ENCODE measurements around the gene RAP1GAP. TPM values are rescaled to one million over a fixed set of nuclear protein-coding genes. Genes with fewer than 3 reads are reported as not detected.

RAP1GAP gene
- total RNA-seq, 1 donor from 2014 or later: 0.60 TPM

- Mint-ChIP-seq H3K9me3 (no peaks in the 10 kb centered on the region), H3K27ac (no peak overlapping the region), H3K4me3 (no peak overlapping the region), H3K4me1 (no peaks in the 10 kb centered on the region), H3K36me3 (ENCODE audit: low read depth) (no peaks in the 10 kb centered on the region), H3K27me3 (peaks cover 26% of the 10 kb centered on the region)
- no peak for ATAC-seq (ENCODE audit: low read depth)
- ChIA-PET POLR2A (no interaction called here), CTCF (no interaction called here)
- intact Hi-C loops (cut with micrococcal nuclease): no loop called here
- no peak for TF ChIP-seq CTCF (IDR thresholded peaks at IDR 0.05)
- DNase-seq: no peak
Measured at GRCh38 chr1:21641076-21641475, 28.1 kb downstream of the RAP1GAP start.

DNA sequence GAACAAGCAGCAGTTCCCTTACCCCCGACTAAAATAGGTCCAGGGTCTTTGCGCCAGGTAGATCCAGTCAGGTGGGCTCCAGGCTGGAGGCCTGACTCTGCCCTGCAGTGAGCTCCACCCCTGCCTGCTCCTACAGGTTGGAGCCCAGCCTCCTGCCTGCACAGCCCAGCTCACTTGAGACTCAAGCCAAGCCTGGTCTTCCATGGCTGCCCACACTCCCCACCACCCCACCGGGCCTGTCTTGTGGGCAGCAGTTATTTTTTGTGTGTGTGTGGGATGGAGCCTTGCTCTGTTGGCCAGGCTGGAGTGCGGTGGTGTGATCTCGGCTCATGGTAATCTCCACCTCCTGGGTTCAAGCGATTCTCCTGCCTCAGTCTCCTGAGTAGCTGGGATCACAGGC lies 28.5 kb downstream of the RAP1GAP start:
- no peak overlapping the region for H3K4me3 Mint-ChIP-seq
- ChIA-PET CTCF (no interaction called here), POLR2A (no interaction called here)
- intact Hi-C loops (cut with micrococcal nuclease): no loop called here
- no peak overlapping the region for H3K27ac Mint-ChIP-seq
- peaks cover 23% of the 10 kb centered on the region for H3K27me3 Mint-ChIP-seq
- no peaks in the 10 kb centered on the region for H3K36me3 Mint-ChIP-seq (ENCODE audit: low read depth)
- no peaks in the 10 kb centered on the region for H3K4me1 Mint-ChIP-seq
- TF ChIP-seq CTCF (IDR thresholded peaks at IDR 0.05): no peak
- ATAC-seq (ENCODE audit: low read depth) (no peak), DNase-seq (no peak)
- no peaks in the 10 kb centered on the region for H3K9me3 Mint-ChIP-seq

DNA sequence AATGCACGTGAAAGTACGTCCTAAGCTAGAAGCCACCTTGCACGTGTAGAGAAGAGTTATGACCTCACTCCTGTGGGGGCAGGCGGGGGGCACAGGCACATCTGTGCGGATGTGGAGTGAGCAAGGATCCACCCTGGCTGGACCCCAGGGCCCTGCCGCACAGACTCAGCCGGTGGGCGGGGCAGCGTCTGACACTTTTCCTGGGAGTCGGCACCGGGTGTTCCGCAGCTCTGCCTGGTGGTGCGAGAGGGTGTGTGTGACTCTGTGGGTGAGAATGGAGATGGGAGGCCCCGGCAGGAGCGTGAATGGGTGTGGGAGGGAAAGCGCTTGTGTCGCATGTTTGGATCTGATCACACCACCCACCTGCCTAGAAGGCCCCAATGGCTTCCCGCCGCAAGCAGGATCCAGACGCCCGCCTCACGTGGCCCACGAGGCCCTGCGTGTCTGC lies 29.5 kb downstream of the RAP1GAP start:
- ChIA-PET CTCF (no interaction called here), POLR2A (no interaction called here)
- H3K27me3 Mint-ChIP-seq: peaks cover 29% of the 10 kb centered on the region
- H3K4me3 Mint-ChIP-seq: no peak overlapping the region
- H3K9me3 Mint-ChIP-seq: no peaks in the 10 kb centered on the region
- H3K36me3 Mint-ChIP-seq (ENCODE audit: low read depth): no peaks in the 10 kb centered on the region
- ATAC-seq (ENCODE audit: low read depth) (no peak), DNase-seq (no peak)
- no peak for TF ChIP-seq CTCF (IDR thresholded peaks at IDR 0.05)
- no peak overlapping the region for H3K27ac Mint-ChIP-seq
- intact Hi-C loops (cut with micrococcal nuclease): no loop called here
- H3K4me1 Mint-ChIP-seq: no peaks in the 10 kb centered on the region

DNA sequence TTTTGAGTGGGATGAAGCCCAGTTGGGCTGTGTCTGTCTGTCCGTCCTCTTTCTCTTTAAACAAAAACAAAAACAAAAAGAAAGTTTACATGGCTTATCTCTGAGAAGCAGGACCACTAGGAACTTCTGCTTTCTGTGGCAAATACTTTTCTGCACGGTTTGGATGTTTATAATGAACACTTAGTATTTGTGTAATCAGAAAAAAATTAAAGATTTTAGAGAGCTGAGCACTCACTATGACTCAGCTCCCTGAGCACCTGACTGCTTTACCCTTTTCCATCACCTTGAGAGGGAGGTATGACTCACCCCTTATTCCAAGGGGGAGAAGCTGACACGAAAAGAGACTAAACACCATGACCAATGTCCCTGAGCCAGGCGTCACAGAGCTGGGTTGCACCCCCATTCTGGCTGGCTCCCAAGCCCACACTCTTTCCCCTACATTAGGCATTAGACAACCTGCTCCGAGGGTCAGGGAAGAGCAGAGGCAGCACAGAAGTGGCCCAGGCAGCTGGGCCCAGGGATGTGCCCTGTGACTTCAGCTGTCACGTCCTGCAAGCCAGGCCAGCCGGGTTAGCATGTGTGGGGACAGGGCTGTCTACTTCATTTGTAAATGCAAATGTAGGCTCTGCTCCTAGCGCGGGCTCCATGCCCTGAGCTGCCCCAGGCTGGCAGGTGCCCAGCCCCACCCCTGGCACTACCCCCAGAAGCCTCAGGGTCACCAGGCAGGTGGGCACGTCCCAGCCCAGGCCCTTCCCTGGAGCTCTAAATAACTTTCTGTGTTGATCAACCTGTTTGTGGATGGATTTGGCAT lies 30.4 kb downstream of the RAP1GAP start:
- Mint-ChIP-seq H3K27ac (no peak overlapping the region), H3K27me3 (peaks cover 21% of the 10 kb centered on the region), H3K36me3 (ENCODE audit: low read depth) (no peaks in the 10 kb centered on the region), H3K4me1 (no peaks in the 10 kb centered on the region), H3K9me3 (no peaks in the 10 kb centered on the region), H3K4me3 (no peak overlapping the region)
- ChIA-PET CTCF (no interaction called here), POLR2A (no interaction called here)
- intact Hi-C loops (cut with micrococcal nuclease): no loop called here
- no peak for TF ChIP-seq CTCF (IDR thresholded peaks at IDR 0.05)
- ATAC-seq (ENCODE audit: low read depth) (no peak), DNase-seq (no peak)

DNA sequence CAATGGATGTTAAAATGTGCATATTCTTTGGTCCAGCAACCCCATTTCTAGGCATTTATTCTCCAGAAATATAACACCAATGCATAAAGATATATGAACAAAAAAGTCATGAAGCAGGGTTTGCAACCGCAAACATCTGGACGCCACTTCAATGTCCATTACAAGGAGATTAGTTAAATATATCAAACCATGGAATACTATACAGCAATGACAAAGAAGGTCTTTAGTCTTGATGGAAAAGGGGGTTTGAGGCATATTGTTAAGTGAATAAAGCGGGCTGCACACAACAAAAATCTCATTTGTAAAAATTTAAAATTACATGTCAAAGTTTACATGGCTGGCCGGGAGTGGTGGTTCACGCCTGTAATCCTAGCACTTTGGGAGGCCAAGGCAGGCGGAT lies 31.6 kb downstream of the RAP1GAP start:
- Mint-ChIP-seq H3K36me3 (ENCODE audit: low read depth) (no peaks in the 10 kb centered on the region), H3K27me3 (peaks cover 19% of the 10 kb centered on the region), H3K4me1 (no peaks in the 10 kb centered on the region), H3K9me3 (no peaks in the 10 kb centered on the region), H3K27ac (no peak overlapping the region), H3K4me3 (no peak overlapping the region)
- POLR2A ChIA-PET: no interaction called here
- DNase-seq (no peak), ATAC-seq (ENCODE audit: low read depth) (no peak)
- no peak for TF ChIP-seq CTCF (IDR thresholded peaks at IDR 0.05)
- intact Hi-C loops (cut with micrococcal nuclease): no loop called here
- CTCF ChIA-PET: no interaction called here

Measured in activated B cell treated with CpG ODN at 0.5 μM for 24 hours (primary cell).